Measurements from ENCODE around the gene RIN3. TPM values are rescaled to one million over a fixed set of nuclear protein-coding genes. Genes with fewer than 3 reads are reported as not detected.

The RIN3 gene
- total RNA-seq, 3 donors from 2014 or later: 10.7 to 19.7 (median 12.1) TPM

- H3K27me3 ChIP-seq: no peaks in the 10 kb centered on the region
- no peaks in the 10 kb centered on the region for H3K36me3 ChIP-seq
- peak overlapping the region in 1 of 2 donors; percentile 12 for H3K27ac ChIP-seq
- no peak overlapping the region for H3K4me3 ChIP-seq
- TF ChIP-seq CTCF (IDR thresholded peaks at IDR 0.05) (no peak), POLR2AphosphoS5 (IDR thresholded peaks at IDR 0.05) (no peak), POLR2A (IDR thresholded peaks at IDR 0.05) (no peak)
- no peak for DNase-seq (ENCODE audit: low spot score in 2 of 2)
- no peaks in the 10 kb centered on the region for H3K4me1 ChIP-seq
- intact Hi-C loops (cut with DNase I; ENCODE audit: low total_unique reads): no loop called here
- no peaks in the 10 kb centered on the region for H3K9me3 ChIP-seq
Observed at GRCh38 chr14:92601757-92602417, 88.3 kb downstream of the RIN3 start.

- Histone ChIP-seq H3K9me3 (no peaks in the 10 kb centered on the region), H3K4me3 (no peak overlapping the region), H3K4me1 (no peaks in the 10 kb centered on the region), H3K27me3 (no peaks in the 10 kb centered on the region), H3K36me3 (no peaks in the 10 kb centered on the region), H3K27ac (peak overlapping the region in 1 of 2 donors; percentile 26)
- intact Hi-C loops (cut with DNase I; ENCODE audit: low total_unique reads): no loop called here
- DNase-seq (ENCODE audit: low spot score in 2 of 2): peak in 1 of 2 donors; percentile 43
- TF ChIP-seq POLR2AphosphoS5 (IDR thresholded peaks at IDR 0.05): no peak
- peak in 1 of 3 donors; percentile 42 for TF ChIP-seq CTCF (IDR thresholded peaks at IDR 0.05)
Observed at GRCh38 chr14:92603309-92604242, 90.0 kb downstream of the RIN3 start.

DNA sequence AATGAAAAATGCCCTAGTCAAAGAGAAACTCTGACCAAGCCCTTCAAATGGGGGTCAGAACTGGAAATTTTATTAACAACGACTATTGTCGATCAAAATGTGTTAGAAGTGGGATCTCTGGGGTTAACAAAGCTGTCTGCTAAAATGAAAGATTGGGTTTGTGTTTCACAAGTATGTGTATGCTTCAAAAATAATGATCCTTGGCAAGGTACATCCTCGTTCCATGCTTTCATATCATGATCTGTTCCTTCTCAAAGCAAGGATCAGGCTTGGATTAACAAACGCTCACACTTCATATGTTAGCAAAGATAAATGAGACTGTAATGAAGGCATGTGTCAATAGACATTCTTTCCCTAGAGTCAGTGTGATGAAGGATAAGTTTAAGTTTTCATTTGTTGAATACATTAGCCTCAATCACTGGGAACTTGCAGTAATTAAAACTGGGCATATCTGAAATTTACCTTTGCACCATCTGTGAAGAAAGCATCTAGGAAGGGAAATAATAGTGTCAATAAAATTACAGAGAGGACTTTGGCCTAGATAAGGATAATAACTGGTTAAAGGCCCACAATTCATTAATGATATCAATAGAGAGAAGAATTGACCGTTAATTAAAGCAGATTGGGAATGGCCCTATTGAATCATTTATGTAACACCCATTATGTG, 91.8 kb downstream of the RIN3 start:
- TF ChIP-seq POLR2AphosphoS5 (IDR thresholded peaks at IDR 0.05) (no peak), CTCF (IDR thresholded peaks at IDR 0.05) (no peak), POLR2A (IDR thresholded peaks at IDR 0.05) (no peak)
- H3K36me3 ChIP-seq: no peaks in the 10 kb centered on the region
- no peaks in the 10 kb centered on the region for H3K4me1 ChIP-seq
- no peak for DNase-seq (ENCODE audit: low spot score in 2 of 2)
- no peak overlapping the region for H3K4me3 ChIP-seq
- intact Hi-C loops (cut with DNase I; ENCODE audit: low total_unique reads): no loop called here
- H3K27me3 ChIP-seq: no peaks in the 10 kb centered on the region
- no peak overlapping the region for H3K27ac ChIP-seq
- no peaks in the 10 kb centered on the region for H3K9me3 ChIP-seq

GRCh38 chr14:92607251-92607650, 93.7 kb downstream of the RIN3 start:
- no peak overlapping the region for H3K27ac ChIP-seq
- H3K36me3 ChIP-seq: no peaks in the 10 kb centered on the region
- intact Hi-C loops (cut with DNase I; ENCODE audit: low total_unique reads): no loop called here

More at GRCh38 chr14:92607251-92607650, 93.7 kb downstream of the RIN3 start:
- Histone ChIP-seq H3K27me3 (no peaks in the 10 kb centered on the region), H3K4me3 (no peak overlapping the region), H3K4me1 (no peaks in the 10 kb centered on the region), H3K9me3 (no peaks in the 10 kb centered on the region)
- no peak for DNase-seq (ENCODE audit: low spot score in 2 of 2)
- TF ChIP-seq POLR2AphosphoS5 (IDR thresholded peaks at IDR 0.05) (no peak), CTCF (IDR thresholded peaks at IDR 0.05) (no peak), POLR2A (IDR thresholded peaks at IDR 0.05) (no peak)
